ENCODE measurements around the gene ASPHD2. TPM values are rescaled to one million over a fixed set of nuclear protein-coding genes. Genes with fewer than 3 reads are reported as not detected.

ASPHD2 gene
- total and polyA plus RNA-seq, 2 of the 13 experiments (the other 11 are each of a cell fraction or from before 2014, with no cell fraction given) = 0.04 TPM

- TF ChIP-seq NFKBIZ (CRISPR knock-in tag; IDR thresholded peaks at IDR 0.05) (no peak), RBM39 (IDR thresholded peaks at IDR 0.05; ENCODE audit: low read depth, low read length, poor library complexity, severe bottlenecking) (no peak), THAP7 (CRISPR knock-in tag; IDR thresholded peaks at IDR 0.05) (no peak), SOX6 (IDR thresholded peaks at IDR 0.05) (no peak), SOX6 (CRISPR knock-in tag; IDR thresholded peaks at IDR 0.05) (0 out of 2 replicates have a peak, but pooled peaks have one; percentile 6), GPBP1L1 (CRISPR knock-in tag; IDR thresholded peaks at IDR 0.05) (no peak), MATR3 (CRISPR knock-in tag; IDR thresholded peaks at IDR 0.05) (no peak), THAP11 (CRISPR knock-in tag; IDR thresholded peaks at IDR 0.05) (no peak), CENPT (CRISPR knock-in tag; IDR thresholded peaks at IDR 0.05; ENCODE audit: low read depth) (no peak), USF2 (IDR thresholded peaks at IDR 0.05; ENCODE audit: low read depth, low read length) (peak; percentile 61), USF2 (CRISPR knock-in tag; IDR thresholded peaks at IDR 0.05; ENCODE audit: borderline replicate concordance) (no peak; the same call in 1 of the 2 replicates), ZBTB42 (CRISPR knock-in tag; IDR thresholded peaks at IDR 0.05) (no peak), SALL1 (CRISPR knock-in tag; IDR thresholded peaks at IDR 0.05) (no peak), SP4 (CRISPR knock-in tag; IDR thresholded peaks at IDR 0.05) (no peak), CHD4 (IDR thresholded peaks at IDR 0.05; ENCODE audit: borderline replicate concordance, low read length) (peak; percentile 19), HOXA9 (CRISPR knock-in tag; IDR thresholded peaks at IDR 0.05; ENCODE audit: borderline replicate concordance) (no peak), ZSCAN20 (CRISPR knock-in tag; IDR thresholded peaks at IDR 0.05; ENCODE audit: borderline replicate concordance) (no peak), WIZ (CRISPR knock-in tag; IDR thresholded peaks at IDR 0.05) (no peak), DMAP1 (CRISPR knock-in tag; IDR thresholded peaks at IDR 0.05) (no peak)
Measured at GRCh38 chr22:26484360-26484706, 55.3 kb downstream of the ASPHD2 start (continued).

All from HepG2 (cell line).